MM.1S (cell line): ENCODE data around the gene PRCD.

Source experiments
- DNase-seq: peaks from one replicate; pipeline ENCODE4 v3.0.0-alpha.2; 2015
- H2AFZ ChIP-seq: fragments of 300-600 bp; sonication (generic); 2 replicates; pipeline ENCODE4 v1.6.0; 2016; ENCODE audit warnings: antibody characterized with exemption, low read length
- H3F3A ChIP-seq: fragments of 300-600 bp; sonication (generic); 2 replicates; pipeline ENCODE4 v1.6.1; 2016; ENCODE audit warnings: mild to moderate bottlenecking, antibody characterized with exemption, low read length, moderate library complexity, mixed read lengths; ENCODE audit not compliant: insufficient read depth
- H3K27ac ChIP-seq: fragments of 300-600 bp; sonication (generic); 2 replicates; pipeline ENCODE4 v1.5.1; 2016; ENCODE audit warnings: mild to moderate bottlenecking, low read length
- H3K27me3 ChIP-seq: fragments of 300-600 bp; sonication (generic); replicated peaks from 2 replicates; pipeline ENCODE4 v1.6.0; 2016; ENCODE audit warnings: low read length; ENCODE audit not compliant: insufficient read depth
- H3K36me3 ChIP-seq: fragments of 300-600 bp; sonication (generic); replicated peaks from 2 replicates; pipeline ENCODE4 v1.6.1; 2016; ENCODE audit warnings: mild to moderate bottlenecking, low read length, mixed read lengths; ENCODE audit not compliant: insufficient read depth
- H3K4me1 ChIP-seq: fragments of 300-600 bp; sonication (generic); 2 replicates; pipeline ENCODE4 v1.6.1; 2016; ENCODE audit warnings: low read length, mixed read lengths
- H3K4me2 ChIP-seq: fragments of 300-600 bp; sonication (generic); 2 replicates; pipeline ENCODE4 v1.6.0; 2016; ENCODE audit warnings: low read depth, low read length
- H3K4me3 ChIP-seq: fragments of 300-600 bp; sonication (generic); 2 replicates; pipeline ENCODE4 v1.5.1; 2016; ENCODE audit warnings: low read length, mixed read lengths
- H3K79me2 ChIP-seq: fragments of 300-600 bp; sonication (generic); 2 replicates; pipeline ENCODE4 v1.6.1; 2016; ENCODE audit warnings: mixed run types, low read length, mixed read lengths
- H3K9ac ChIP-seq: fragments of 300-600 bp; sonication (generic); 2 replicates; pipeline ENCODE4 v1.6.1; 2016; ENCODE audit warnings: low read length, mixed read lengths
- H3K9me2 ChIP-seq: fragments of 300-600 bp; sonication (generic); replicated peaks from 2 replicates; pipeline ENCODE4 v1.6.1; 2016; ENCODE audit warnings: mild to moderate bottlenecking, low read length, mixed read lengths; ENCODE audit not compliant: insufficient read depth
- H3K9me3 ChIP-seq: fragments of 300-600 bp; sonication (generic); replicated peaks from 2 replicates; pipeline ENCODE4 v1.6.1; 2016; ENCODE audit warnings: mild to moderate bottlenecking, low read length, mixed read lengths; ENCODE audit not compliant: insufficient read depth
- H4K20me1 ChIP-seq: fragments of 300-600 bp; sonication (generic); 2 replicates; pipeline ENCODE4 v1.6.1; 2016; ENCODE audit warnings: mild to moderate bottlenecking, low read length, moderate library complexity, mixed read lengths; ENCODE audit not compliant: insufficient read depth
- EZH2 ChIP-seq: fragments of 300-600 bp; sonication (generic); optimal IDR thresholded peaks from 2 replicates; pipeline ENCODE3; 2017; ENCODE audit warnings: low read depth, mild to moderate bottlenecking, antibody characterized with exemption, low read length, mixed read lengths
- EZH2phosphoT487 ChIP-seq: fragments of 300-600 bp; sonication (generic); IDR thresholded peaks from 2 replicates; pipeline ENCODE4 v1.6.1; 2018; ENCODE audit warnings: antibody characterized with exemption, low read length
- TF ChIP-seq, protein P1 (sequence below): fragments of 300-600 bp; sonication (generic); IDR thresholded peaks from 2 replicates; pipeline ENCODE4 v1.5.1; 2016; ENCODE audit warnings: antibody characterized with exemption, low read length, mixed read lengths

PRCD gene

DNA sequence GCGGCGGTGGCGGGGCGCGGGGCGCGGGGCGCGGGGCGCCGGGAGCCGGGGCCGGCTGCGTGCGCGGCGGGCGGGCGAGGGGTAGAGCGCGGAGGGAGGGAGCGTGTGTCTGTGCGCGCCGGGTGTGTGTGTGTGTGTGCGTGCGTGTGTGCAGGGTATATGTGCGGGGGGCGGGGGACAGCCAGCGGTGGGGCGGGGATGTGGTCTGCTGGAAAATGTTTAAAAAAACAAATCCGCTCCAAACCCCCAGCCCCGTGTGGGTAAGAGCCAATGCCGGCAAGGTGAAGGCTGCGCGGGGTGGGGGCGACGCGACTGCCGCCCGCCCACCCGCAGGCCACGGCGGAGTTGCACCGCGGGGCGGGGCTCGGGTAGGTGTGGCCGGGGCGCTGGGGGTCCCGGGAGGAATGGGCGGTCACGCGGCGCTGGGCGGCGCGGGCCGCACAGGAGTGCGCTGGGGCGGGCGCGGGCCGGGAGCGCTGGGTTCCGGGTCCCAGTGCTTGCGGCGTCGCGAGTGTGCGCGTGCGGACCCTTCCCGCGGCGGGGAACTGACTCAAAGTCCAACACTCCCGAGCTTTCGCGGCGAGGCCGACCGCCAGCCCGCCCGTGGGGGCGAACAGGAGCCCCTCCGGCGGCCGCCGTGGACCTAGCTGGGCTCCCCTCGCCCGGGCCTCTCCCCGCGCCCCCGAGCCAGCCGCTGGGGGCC lies 2.1 kb upstream of the PRCD start, which contains the start of gene CYGB:
CYGB (minus strand) TSS at position 132 of the 703 bp plus-strand sequence. CDS start 167 bp downstream, outside the sequence.
- H3K79me2 ChIP-seq: no peaks in the 10 kb centered on the region
- H3K4me3 ChIP-seq: no peak within 1 kb of the TSS
- H3K9ac ChIP-seq: no peak within 1 kb of the TSS
- no peaks in the 10 kb centered on the region for H3K4me1 ChIP-seq
- no peaks in the 10 kb centered on the region for H3K9me2 ChIP-seq
- no peaks in the 10 kb centered on the region for H3K9me3 ChIP-seq
- H3K27ac ChIP-seq: no peak within 1 kb of the TSS
- H3F3A ChIP-seq: no peaks in the 10 kb centered on the region
- TF ChIP-seq EZH2phosphoT487 (no peak), EZH2 (no peak)
- TF ChIP-seq, protein P1, sequence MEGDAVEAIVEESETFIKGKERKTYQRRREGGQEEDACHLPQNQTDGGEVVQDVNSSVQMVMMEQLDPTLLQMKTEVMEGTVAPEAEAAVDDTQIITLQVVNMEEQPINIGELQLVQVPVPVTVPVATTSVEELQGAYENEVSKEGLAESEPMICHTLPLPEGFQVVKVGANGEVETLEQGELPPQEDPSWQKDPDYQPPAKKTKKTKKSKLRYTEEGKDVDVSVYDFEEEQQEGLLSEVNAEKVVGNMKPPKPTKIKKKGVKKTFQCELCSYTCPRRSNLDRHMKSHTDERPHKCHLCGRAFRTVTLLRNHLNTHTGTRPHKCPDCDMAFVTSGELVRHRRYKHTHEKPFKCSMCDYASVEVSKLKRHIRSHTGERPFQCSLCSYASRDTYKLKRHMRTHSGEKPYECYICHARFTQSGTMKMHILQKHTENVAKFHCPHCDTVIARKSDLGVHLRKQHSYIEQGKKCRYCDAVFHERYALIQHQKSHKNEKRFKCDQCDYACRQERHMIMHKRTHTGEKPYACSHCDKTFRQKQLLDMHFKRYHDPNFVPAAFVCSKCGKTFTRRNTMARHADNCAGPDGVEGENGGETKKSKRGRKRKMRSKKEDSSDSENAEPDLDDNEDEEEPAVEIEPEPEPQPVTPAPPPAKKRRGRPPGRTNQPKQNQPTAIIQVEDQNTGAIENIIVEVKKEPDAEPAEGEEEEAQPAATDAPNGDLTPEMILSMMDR: no peak
- H3K4me2 ChIP-seq: no peak within 1 kb of the TSS
- H2AFZ ChIP-seq: no peak within 1 kb of the TSS
- H3K27me3 ChIP-seq: peaks cover 80% of the 10 kb centered on the region
- no peaks in the 10 kb centered on the region for H3K36me3 ChIP-seq
- H4K20me1 ChIP-seq: no peaks in the 10 kb centered on the region
- DNase-seq: no peak

DNA sequence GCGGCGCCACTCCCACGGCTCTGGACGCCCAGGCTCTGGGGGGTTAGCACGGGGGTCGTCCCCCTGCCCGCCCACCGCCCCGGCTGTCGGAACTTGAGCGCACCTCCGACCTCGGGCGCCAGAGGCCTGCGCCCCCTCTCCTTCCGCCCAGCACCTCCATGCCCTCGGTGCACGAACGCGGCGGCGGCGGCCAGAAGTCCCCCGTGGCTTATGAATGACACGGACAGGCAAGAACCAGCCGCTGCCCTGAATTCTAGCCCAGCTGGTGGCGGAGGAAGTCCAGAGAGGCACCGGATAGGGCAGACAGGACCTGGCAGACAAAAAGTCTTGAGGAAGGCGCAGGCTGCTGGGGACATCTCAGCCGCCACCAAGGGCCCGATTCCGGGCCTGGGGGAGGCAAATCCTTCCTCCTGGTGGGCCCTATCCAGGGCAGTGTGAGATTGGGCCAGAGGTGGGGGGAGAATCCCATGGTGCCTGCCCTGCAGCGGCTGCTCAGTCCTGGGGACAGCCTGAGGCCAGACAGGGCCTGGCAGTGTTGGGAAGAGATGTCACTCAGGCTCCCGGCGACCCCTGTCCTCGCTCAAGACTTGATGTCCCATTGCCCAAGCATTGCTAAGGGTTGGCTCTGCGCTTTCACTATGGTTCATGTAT lies 1.4 kb upstream of the PRCD start:
- no peaks in the 10 kb centered on the region for H3K9me3 ChIP-seq
- no peak overlapping the region for H3K27ac ChIP-seq
- TF ChIP-seq EZH2: no peak
- TF ChIP-seq, protein P1: no peak
- TF ChIP-seq EZH2phosphoT487: no peak
- no peak for DNase-seq
- H3K79me2 ChIP-seq: no peaks in the 10 kb centered on the region
- peaks cover 80% of the 10 kb centered on the region for H3K27me3 ChIP-seq
- H3K4me3 ChIP-seq: no peak overlapping the region
- H3K9ac ChIP-seq: no peak overlapping the region
- no peaks in the 10 kb centered on the region for H3K36me3 ChIP-seq
- H2AFZ ChIP-seq: no peak overlapping the region
- no peak overlapping the region for H3K4me2 ChIP-seq
- H3F3A ChIP-seq: no peaks in the 10 kb centered on the region
- H3K4me1 ChIP-seq: no peaks in the 10 kb centered on the region
- no peaks in the 10 kb centered on the region for H3K9me2 ChIP-seq
- no peaks in the 10 kb centered on the region for H4K20me1 ChIP-seq

DNA sequence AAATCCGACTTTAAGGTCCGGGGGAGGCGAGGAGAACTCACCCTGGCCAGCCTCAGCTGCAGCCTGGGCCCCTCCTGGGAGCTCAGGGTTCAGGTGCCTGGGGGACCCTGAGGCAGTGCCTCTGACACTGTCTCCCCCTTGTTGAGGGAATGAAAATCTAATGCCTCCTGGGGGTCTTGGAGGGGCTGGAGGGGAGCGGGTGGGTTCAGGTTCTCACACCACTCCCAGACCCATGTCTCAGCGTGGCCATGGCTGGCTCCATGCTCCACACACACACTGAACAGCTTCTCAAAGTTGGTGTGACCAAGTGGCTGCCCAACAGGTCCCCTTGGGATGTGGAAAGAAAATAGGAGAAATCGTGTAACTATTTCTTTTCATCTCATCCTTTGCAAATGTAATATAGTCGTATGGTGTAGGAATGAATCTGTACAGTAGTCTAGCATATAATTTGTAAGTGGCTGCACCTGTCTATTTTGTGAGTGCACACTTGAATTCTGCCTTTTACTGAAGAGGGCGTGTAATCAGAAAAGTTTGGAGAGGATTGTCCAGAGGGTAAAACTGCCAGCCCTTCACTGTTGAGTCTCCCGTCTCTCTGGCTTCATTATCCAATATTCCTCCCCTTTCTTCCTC lies 788 bp upstream of the PRCD start:
- H3K9ac ChIP-seq: no peak overlapping the region
- DNase-seq: no peak
- no peak overlapping the region for H3K4me2 ChIP-seq
- H3K4me1 ChIP-seq: no peaks in the 10 kb centered on the region
- no peaks in the 10 kb centered on the region for H3K9me3 ChIP-seq
- H2AFZ ChIP-seq: no peak overlapping the region
- no peaks in the 10 kb centered on the region for H3K79me2 ChIP-seq
- no peak overlapping the region for H3K27ac ChIP-seq
- no peaks in the 10 kb centered on the region for H3F3A ChIP-seq
- H4K20me1 ChIP-seq: no peaks in the 10 kb centered on the region
- no peak overlapping the region for H3K4me3 ChIP-seq
- no peaks in the 10 kb centered on the region for H3K36me3 ChIP-seq
- peaks cover 81% of the 10 kb centered on the region for H3K27me3 ChIP-seq
- TF ChIP-seq, protein P1: no peak
- TF ChIP-seq EZH2: no peak
- no peak for TF ChIP-seq EZH2phosphoT487
- H3K9me2 ChIP-seq: no peaks in the 10 kb centered on the region
